H9 (cell line): Measurements from ENCODE around the gene BCAR3. TPM values are rescaled to one million over a fixed set of nuclear protein-coding genes. Genes with fewer than 3 reads are reported as not detected.

Source experiments
- DNase-seq: peaks from one replicate; pipeline ENCODE4 v3.0.0-alpha.2; 2017
- H2AFZ ChIP-seq: one replicate; pipeline ENCODE4 v1.6.1; 2013; ENCODE audit warnings: mild to moderate bottlenecking, low read length, control low read depth, moderate library complexity
- H2AK5ac ChIP-seq: 2 replicates; pipeline ENCODE4 v1.6.1; 2013; ENCODE audit warnings: low read length, control low read depth, mixed read lengths; ENCODE audit not compliant: insufficient read length
- H2BK120ac ChIP-seq: one replicate; pipeline ENCODE4 v1.6.1; 2013; ENCODE audit warnings: low read depth, mild to moderate bottlenecking, low read length, control low read depth, inconsistent platforms; ENCODE audit not compliant: poor library complexity, severe bottlenecking
- H2BK12ac ChIP-seq: 2 replicates; pipeline ENCODE4 v1.6.1; 2013; ENCODE audit warnings: low read length, control low read depth, mixed read lengths, low read depth; ENCODE audit not compliant: insufficient read length
- H2BK15ac ChIP-seq: 2 replicates; pipeline ENCODE4 v1.6.1; 2013; ENCODE audit warnings: low read depth, low read length, control low read depth
- H2BK20ac ChIP-seq: one replicate; pipeline ENCODE4 v1.6.1; 2013; ENCODE audit warnings: low read depth, mild to moderate bottlenecking, low read length, control low read depth, inconsistent platforms; ENCODE audit not compliant: poor library complexity, severe bottlenecking
- H2BK5ac ChIP-seq: 2 replicates; pipeline ENCODE4 v1.6.1; 2013; ENCODE audit warnings: low read length, control low read depth, mixed read lengths; ENCODE audit not compliant: insufficient read length
- H3K14ac ChIP-seq: 2 replicates; pipeline ENCODE4 v1.6.1; 2013; ENCODE audit warnings: low read length, control low read depth; ENCODE audit not compliant: insufficient read depth
- H3K18ac ChIP-seq: 2 replicates; pipeline ENCODE4 v1.6.1; 2013; ENCODE audit warnings: low read depth, mild to moderate bottlenecking, mixed read lengths, low read length, control low read depth; ENCODE audit not compliant: insufficient read length
- H3K23ac ChIP-seq: 2 replicates; pipeline ENCODE4 v1.6.1; 2013; ENCODE audit warnings: low read length, control low read depth, mixed read lengths, low read depth; ENCODE audit not compliant: insufficient read length
- H3K23me2 ChIP-seq: 2 replicates; pipeline ENCODE4 v1.6.1; 2013; ENCODE audit warnings: low read depth, mild to moderate bottlenecking, mixed read lengths, low read length, control low read depth; ENCODE audit not compliant: insufficient read length, poor library complexity, severe bottlenecking
- H3K27ac ChIP-seq: 2 replicates; pipeline ENCODE4 v1.5.1; 2013; ENCODE audit warnings: low read length, control low read depth, mixed read lengths, low read depth; ENCODE audit not compliant: insufficient read length
- H3K27me3 ChIP-seq: 2 replicates; pipeline ENCODE4 v1.6.1; 2013; ENCODE audit warnings: low read length, control low read depth, inconsistent platforms; ENCODE audit not compliant: insufficient read depth
- H3K4ac ChIP-seq: 2 replicates; pipeline ENCODE4 v1.6.1; 2013; ENCODE audit warnings: low read depth, mild to moderate bottlenecking, control low read depth, inconsistent platforms, low read length, moderate library complexity
- H3K4me1 ChIP-seq: 2 replicates; pipeline ENCODE4 v1.6.1; 2013; ENCODE audit warnings: low read length, control low read depth, inconsistent platforms; ENCODE audit not compliant: insufficient read depth
- H3K4me2 ChIP-seq: 2 replicates; pipeline ENCODE4 v1.6.1; 2013; ENCODE audit warnings: low read length, control low read depth, mixed read lengths; ENCODE audit not compliant: insufficient read length, insufficient read depth
- H3K56ac ChIP-seq: 2 replicates; pipeline ENCODE4 v1.6.1; 2013; ENCODE audit warnings: low read depth, mild to moderate bottlenecking, mixed read lengths, low read length, control low read depth; ENCODE audit not compliant: insufficient read length
- H3K79me1 ChIP-seq: 2 replicates; pipeline ENCODE4 v1.6.1; 2013; ENCODE audit warnings: low read depth, mild to moderate bottlenecking, moderate library complexity, low read length, control low read depth, inconsistent platforms; ENCODE audit not compliant: insufficient read depth, poor library complexity, severe bottlenecking
- H3K79me2 ChIP-seq: 2 replicates; pipeline ENCODE4 v1.6.1; 2013; ENCODE audit warnings: low read length, control low read depth, inconsistent platforms; ENCODE audit not compliant: insufficient read depth
- H3K9ac ChIP-seq: 2 replicates; pipeline ENCODE4 v1.6.1; 2013; ENCODE audit warnings: low read length, control low read depth, mixed read lengths; ENCODE audit not compliant: insufficient read length; ENCODE audit errors: extremely low read depth
- H3K9me3 ChIP-seq: one replicate; pipeline ENCODE4 v1.6.1; 2013; ENCODE audit warnings: low read depth, low read length, inconsistent platforms; ENCODE audit not compliant: control insufficient read depth
- H3T11ph ChIP-seq: one replicate; pipeline ENCODE4 v1.6.1; 2013; ENCODE audit warnings: mild to moderate bottlenecking, low read length, control low read depth, inconsistent platforms
- H4K20me1 ChIP-seq: one replicate; pipeline ENCODE4 v1.6.1; 2013; ENCODE audit not compliant: control insufficient read depth, insufficient read length, insufficient read depth
- H4K5ac ChIP-seq: 2 replicates; pipeline ENCODE4 v1.6.1; 2013; ENCODE audit warnings: low read depth, mild to moderate bottlenecking, mixed read lengths, low read length, control low read depth; ENCODE audit not compliant: insufficient read length
- H4K8ac ChIP-seq: replicated peaks from 2 replicates; pipeline ENCODE4 v1.6.1; 2013; ENCODE audit warnings: low read length, control low read depth, mixed read lengths, low read depth; ENCODE audit not compliant: insufficient read length
- H4K91ac ChIP-seq: 2 replicates; pipeline ENCODE4 v1.6.1; 2013; ENCODE audit warnings: low read depth, mild to moderate bottlenecking, moderate library complexity, mixed read lengths, low read length, control low read depth; ENCODE audit not compliant: insufficient read length
- H3K27ac Mint-ChIP-seq, 3 experiments: 2 replicates in 2 of 3; 3 replicates in 1 of 3; pipeline ENCODE4 v1.8.0; 2020 to 2021; ENCODE audit warnings: mixed read lengths in 3 of 3, mild to moderate bottlenecking in 1 of 3, moderate library complexity in 1 of 3
- H3K27me3 Mint-ChIP-seq: 2 replicates; pipeline ENCODE4 v1.8.0; 2021; ENCODE audit warnings: low read depth, mild to moderate bottlenecking, moderate library complexity, mixed read lengths
- H3K36me3 Mint-ChIP-seq, 3 experiments: 2 replicates in 2 of 3; 3 replicates in 1 of 3; pipeline ENCODE4 v1.8.0; 2020 to 2021; ENCODE audit warnings: low read depth in 3 of 3, mixed read lengths in 3 of 3; ENCODE audit not compliant: insufficient read depth in 1 of 3
- H3K4me1 Mint-ChIP-seq, 2 experiments: 2 replicates each; pipeline ENCODE4 v1.8.0; 2020; ENCODE audit warnings: mixed read lengths in 2 of 2
- H3K4me3 Mint-ChIP-seq, 2 experiments: 2 replicates in 1 of 2; 3 replicates in 1 of 2; pipeline ENCODE4 v1.8.0; 2020 to 2021; ENCODE audit warnings: mild to moderate bottlenecking in 2 of 2, mixed read lengths in 2 of 2, moderate library complexity in 1 of 2
- H3K9me3 Mint-ChIP-seq, 2 experiments: 2 replicates in 1 of 2; 3 replicates in 1 of 2; pipeline ENCODE4 v1.8.0; 2020; ENCODE audit warnings: mild to moderate bottlenecking in 2 of 2, mixed read lengths in 2 of 2, moderate library complexity in 1 of 2
- CTCF ChIP-seq: fragments of 200-600 bp; sonication (generic); conservative IDR thresholded peaks from 3 replicates; pipeline ENCODE4 v1.8.0; 2021; ENCODE audit warnings: antibody characterized with exemption, mild to moderate bottlenecking
- total RNA-seq: library from RNA; stranded (reverse); gene quantifications from 2 replicates; pipeline ENCODE4 v1.2.1, GENCODE V29; 2021

BCAR3 gene
- total RNA-seq, 1 experiment from 2014 or later, result 4.9 TPM

GRCh38 chr1:93649231-93649630, 32.4 kb downstream of the BCAR3 start:
- DNase-seq, result no peak
- Histone ChIP-seq H3K79me2 (no peaks in the 10 kb centered on the region), H3K27me3 (no peaks in the 10 kb centered on the region), H3K27ac (no peak overlapping the region), H3K9ac (no peak overlapping the region), H2AK5ac (no peak overlapping the region), H4K20me1 (no peaks in the 10 kb centered on the region), H2BK12ac (no peak overlapping the region), H3K23me2 (no peaks in the 10 kb centered on the region), H2BK15ac (no peak overlapping the region), H3K4ac (no peak overlapping the region), H3K9me3 (no peaks in the 10 kb centered on the region), H3K18ac (no peak overlapping the region), H4K91ac (no peak overlapping the region), H4K5ac (no peak overlapping the region), H3K56ac (no peak overlapping the region), H3K14ac (no peak overlapping the region), H4K8ac (no peak overlapping the region), H3K79me1 (no peaks in the 10 kb centered on the region), H3K23ac (no peak overlapping the region), H3K4me2 (no peak overlapping the region), H3T11ph (no peak overlapping the region), H2BK20ac (no peak overlapping the region), H3K4me1 (no peaks in the 10 kb centered on the region; the same call in 1 of the 2 replicates), H2AFZ (no peak overlapping the region), H2BK5ac (no peak overlapping the region), H2BK120ac (no peak overlapping the region)
- Mint-ChIP-seq H3K27me3 (no peaks in the 10 kb centered on the region; the same call in 1 of the 2 replicates), H3K27ac (peak overlapping the region in 1 of 3 experiments; percentile 89; a peak in 2 of 7 replicates), H3K4me1 (peaks cover 15 to 26% of the 10 kb centered on the region in 2 experiments), H3K36me3 (peaks cover 0 to 4% (median 3%) of the 10 kb centered on the region in 3 experiments; a peak in 3 of 7 replicates), H3K9me3 (no peaks in the 10 kb centered on the region), H3K4me3 (no peak overlapping the region)
- TF ChIP-seq CTCF, result no peak
